HG02623 (cell line): ENCODE measurements around the gene B3GLCT.

Experiments used
- ATAC-seq: cut with Tn5 transposase; IDR thresholded peaks from one replicate; pipeline ENCODE4 v1.9.1; 2021; ENCODE audit warnings: moderate library complexity; ENCODE audit not compliant: unreplicated experiment

B3GLCT gene

GRCh38 chr13:31267126-31267784 lies 67.5 kb downstream of the B3GLCT start:
- no peak for ATAC-seq

- no peak for ATAC-seq
Measured at GRCh38 chr13:31274390-31274789, 74.6 kb downstream of the B3GLCT start.

GRCh38 chr13:31276421-31276820 lies 76.6 kb downstream of the B3GLCT start:
- ATAC-seq = no peak

- ATAC-seq = no peak
Measured at GRCh38 chr13:31278869-31279268, 79.1 kb downstream of the B3GLCT start.

- no peak for ATAC-seq
Measured at GRCh38 chr13:31282741-31283455, 83.1 kb downstream of the B3GLCT start.

- no peak for ATAC-seq
Measured at GRCh38 chr13:31286930-31287329, 87.2 kb downstream of the B3GLCT start.

- no peak for ATAC-seq
Measured at GRCh38 chr13:31301119-31301518, 101.3 kb downstream of the B3GLCT start.

- ATAC-seq = no peak
Measured at GRCh38 chr13:31310356-31310755, 110.6 kb downstream of the B3GLCT start.

- no peak for ATAC-seq
Measured at GRCh38 chr13:31310786-31311185, 111.0 kb downstream of the B3GLCT start.

GRCh38 chr13:31311921-31312320 lies 112.1 kb downstream of the B3GLCT start:
- ATAC-seq = no peak

- no peak for ATAC-seq
Measured at GRCh38 chr13:31314961-31315360, 115.2 kb downstream of the B3GLCT start.

- ATAC-seq = no peak
Measured at GRCh38 chr13:31320946-31321345, 121.2 kb downstream of the B3GLCT start.

- no peak for ATAC-seq
Measured at GRCh38 chr13:31321457-31321856, 121.7 kb downstream of the B3GLCT start.

GRCh38 chr13:31322026-31322425 lies 122.3 kb downstream of the B3GLCT start:
- no peak for ATAC-seq

GRCh38 chr13:31322702-31323405 lies 123.1 kb downstream of the B3GLCT start:
- ATAC-seq = no peak

- no peak for ATAC-seq
Measured at GRCh38 chr13:31327182-31327860, 127.5 kb downstream of the B3GLCT start.

- ATAC-seq = no peak
Measured at GRCh38 chr13:31328549-31329235, 128.9 kb downstream of the B3GLCT start.

GRCh38 chr13:31330236-31330635 lies 130.5 kb downstream of the B3GLCT start:
- ATAC-seq = no peak

GRCh38 chr13:31331068-31331467 lies 131.3 kb downstream of the B3GLCT start:
- no peak for ATAC-seq

GRCh38 chr13:31334547-31334946 lies 134.8 kb downstream of the B3GLCT start:
- no peak for ATAC-seq
